ENCODE data around the gene NFIB. TPM values are rescaled to one million over a fixed set of nuclear protein-coding genes. Genes with fewer than 3 reads are reported as not detected.

Gene NFIB
- total RNA-seq, 1 donor from 2014 or later: not detected

GRCh38 chr9:14218253-14218652, 95.7 kb downstream of the NFIB start:
- intact Hi-C loops (cut with micrococcal nuclease): no loop called here

GRCh38 chr9:14216612-14217194, 97.2 kb downstream of the NFIB start:
- intact Hi-C loops (cut with micrococcal nuclease): no loop called here

- intact Hi-C loops (cut with micrococcal nuclease): no loop called here
These were observed 98.3 kb downstream of the NFIB start for GRCh38 chr9:14215614-14216013.

- intact Hi-C loops (cut with micrococcal nuclease): no loop called here
These were observed 99.2 kb downstream of the NFIB start for GRCh38 chr9:14214693-14215092.

- intact Hi-C loops (cut with micrococcal nuclease): no loop called here
These were observed 99.8 kb downstream of the NFIB start for GRCh38 chr9:14214065-14214684.

GRCh38 chr9:14213504-14213903, 100.4 kb downstream of the NFIB start:
- intact Hi-C loops (cut with micrococcal nuclease): no loop called here

GRCh38 chr9:14212697-14213420, 101.1 kb downstream of the NFIB start:
- intact Hi-C loops (cut with micrococcal nuclease): no loop called here

- intact Hi-C loops (cut with micrococcal nuclease): no loop called here
These were observed 101.9 kb downstream of the NFIB start for GRCh38 chr9:14212077-14212476.

GRCh38 chr9:14211564-14211963, 102.4 kb downstream of the NFIB start:
- intact Hi-C loops (cut with micrococcal nuclease): no loop called here

GRCh38 chr9:14210428-14210827, 103.5 kb downstream of the NFIB start:
- intact Hi-C loops (cut with micrococcal nuclease): no loop called here

- intact Hi-C loops (cut with micrococcal nuclease): no loop called here
These were observed 104.3 kb downstream of the NFIB start for GRCh38 chr9:14209399-14210345.

- intact Hi-C loops (cut with micrococcal nuclease): no loop called here
These were observed 106.5 kb downstream of the NFIB start for GRCh38 chr9:14207352-14207995.

GRCh38 chr9:14205463-14205862, 108.5 kb downstream of the NFIB start:
- intact Hi-C loops (cut with micrococcal nuclease): no loop called here

GRCh38 chr9:14203356-14204056, 110.4 kb downstream of the NFIB start:
- intact Hi-C loops (cut with micrococcal nuclease): no loop called here

GRCh38 chr9:14198841-14199455, 115.0 kb downstream of the NFIB start:
- intact Hi-C loops (cut with micrococcal nuclease): no loop called here

- intact Hi-C loops (cut with micrococcal nuclease): no loop called here
These were observed 115.7 kb downstream of the NFIB start for GRCh38 chr9:14198047-14198840.

- intact Hi-C loops (cut with micrococcal nuclease): no loop called here
These were observed 116.5 kb downstream of the NFIB start for GRCh38 chr9:14197325-14197858.

- intact Hi-C loops (cut with micrococcal nuclease): no loop called here
These were observed 120.5 kb downstream of the NFIB start for GRCh38 chr9:14193328-14193990.
